GM19324 (cell line): ENCODE measurements around the gene P2RY6.

ENCODE experiments used
- ATAC-seq: cut with Tn5 transposase; IDR thresholded peaks from one replicate; pipeline ENCODE4 v1.9.1; 2021; ENCODE audit warnings: mild to moderate bottlenecking, moderate library complexity; ENCODE audit not compliant: unreplicated experiment, low FRiP score

Gene P2RY6

DNA sequence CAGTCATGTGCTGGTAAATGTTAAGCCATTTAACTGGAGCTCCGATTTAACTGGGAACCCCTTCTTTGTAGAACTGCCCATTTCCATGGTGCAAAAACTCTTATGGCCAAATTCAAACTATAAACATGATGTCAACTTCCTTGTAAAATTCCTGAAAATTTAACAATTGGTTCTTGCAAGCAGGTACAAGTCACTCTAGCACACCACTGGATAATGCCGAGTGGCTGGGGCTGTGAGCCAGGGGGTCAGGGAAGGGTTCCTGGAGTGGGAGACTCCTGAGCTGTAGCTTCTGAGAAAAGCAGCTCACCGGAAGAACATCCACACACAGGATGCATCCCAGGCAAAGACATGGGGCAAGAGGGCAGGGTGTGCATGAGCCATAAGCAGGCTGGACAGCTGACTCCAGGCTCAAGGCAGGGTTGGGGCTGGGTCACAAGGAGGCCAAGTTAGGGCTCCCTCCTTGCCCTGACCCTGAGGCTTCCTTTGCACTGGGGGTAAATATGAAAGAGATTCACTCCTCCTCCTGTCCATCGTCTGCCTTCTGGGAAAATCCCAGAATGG is 35.9 kb upstream of the P2RY6 start:
- ATAC-seq, result no peak

- ATAC-seq, result no peak
These were observed 35.3 kb upstream of the P2RY6 start for GRCh38 chr11:73236854-73237253.

- ATAC-seq, result no peak
These were observed 34.5 kb upstream of the P2RY6 start for GRCh38 chr11:73237471-73238290.

GRCh38 chr11:73239111-73239521 is 33.0 kb upstream of the P2RY6 start:
- no peak for ATAC-seq

DNA sequence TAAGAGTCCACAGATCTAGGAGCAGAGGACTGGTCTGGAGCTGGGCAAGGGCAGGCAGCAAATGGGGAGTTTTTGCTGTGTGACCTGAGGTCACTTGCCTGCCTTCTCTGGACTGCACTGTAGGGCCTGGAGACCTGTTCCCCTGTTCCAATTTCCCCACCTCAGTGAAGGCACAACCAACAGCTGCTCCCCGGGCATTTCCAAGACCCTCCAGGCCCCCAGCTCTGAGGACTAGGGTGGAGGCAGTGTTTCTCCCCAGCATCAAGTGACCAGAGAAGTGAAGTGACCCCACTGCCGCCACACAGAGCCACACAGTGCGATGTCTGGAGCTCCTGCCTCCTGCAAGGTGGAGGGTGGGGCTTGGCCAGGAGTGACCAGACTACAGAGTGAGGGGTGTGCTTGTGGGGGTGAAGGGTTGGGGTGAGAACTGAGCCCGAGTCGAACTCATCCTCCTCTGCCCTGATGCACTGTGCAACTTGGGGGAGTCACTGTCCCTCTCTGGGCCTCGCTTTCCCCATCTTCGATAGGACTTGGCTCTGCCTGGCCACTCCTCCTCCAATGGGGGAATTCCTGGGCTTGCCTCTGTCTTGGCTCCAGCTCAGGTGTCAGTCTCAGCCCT is 32.5 kb upstream of the P2RY6 start:
- ATAC-seq, result no peak

DNA sequence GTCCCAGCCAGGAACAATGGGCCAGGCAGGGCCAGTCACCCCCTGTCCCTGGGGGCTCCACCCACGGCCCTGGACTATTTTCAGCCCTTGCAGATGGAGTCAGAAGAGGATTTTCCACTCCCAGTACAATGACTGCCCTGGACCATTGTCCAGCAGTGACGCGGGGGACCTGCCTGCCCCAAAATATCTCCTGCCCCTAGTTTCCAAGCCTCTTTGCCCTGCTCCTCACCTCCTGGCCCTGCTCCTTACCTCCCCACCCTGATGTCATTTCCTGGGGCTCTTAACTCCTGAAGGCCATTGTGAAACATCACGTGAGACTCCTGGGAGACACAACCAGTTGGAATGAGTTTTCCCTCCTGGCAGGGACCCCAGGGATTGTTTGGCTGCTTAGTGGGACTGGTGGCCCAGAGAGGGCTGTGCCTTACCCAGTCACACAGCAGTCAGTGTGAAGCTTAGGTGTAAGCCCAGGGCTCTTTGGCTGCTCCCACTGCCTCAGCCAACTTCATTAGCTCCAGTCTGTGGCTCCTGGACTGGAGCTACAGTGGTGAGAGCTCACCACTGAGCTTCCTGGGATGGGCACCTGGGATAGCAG is 31.9 kb upstream of the P2RY6 start:
- no peak for ATAC-seq

DNA sequence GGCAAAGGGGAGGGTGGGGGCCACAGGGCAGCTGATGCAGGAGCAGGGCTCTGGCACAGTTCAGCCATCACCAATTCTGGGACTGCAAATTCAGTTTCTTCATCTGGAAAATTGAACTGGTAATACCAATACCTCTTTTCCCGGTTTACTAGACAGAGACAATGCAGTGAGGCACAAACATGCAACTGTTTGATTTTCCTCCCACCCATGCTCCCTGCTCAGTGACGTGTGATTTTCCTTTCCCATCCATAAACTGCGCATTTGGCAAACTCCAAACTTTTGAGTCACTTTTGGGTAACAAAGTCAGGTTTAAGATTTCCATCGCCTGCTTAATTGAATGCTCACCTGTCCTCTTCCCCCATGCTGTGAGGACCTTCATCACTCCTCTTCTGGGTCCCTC is 30.8 kb upstream of the P2RY6 start:
- ATAC-seq, result no peak

DNA sequence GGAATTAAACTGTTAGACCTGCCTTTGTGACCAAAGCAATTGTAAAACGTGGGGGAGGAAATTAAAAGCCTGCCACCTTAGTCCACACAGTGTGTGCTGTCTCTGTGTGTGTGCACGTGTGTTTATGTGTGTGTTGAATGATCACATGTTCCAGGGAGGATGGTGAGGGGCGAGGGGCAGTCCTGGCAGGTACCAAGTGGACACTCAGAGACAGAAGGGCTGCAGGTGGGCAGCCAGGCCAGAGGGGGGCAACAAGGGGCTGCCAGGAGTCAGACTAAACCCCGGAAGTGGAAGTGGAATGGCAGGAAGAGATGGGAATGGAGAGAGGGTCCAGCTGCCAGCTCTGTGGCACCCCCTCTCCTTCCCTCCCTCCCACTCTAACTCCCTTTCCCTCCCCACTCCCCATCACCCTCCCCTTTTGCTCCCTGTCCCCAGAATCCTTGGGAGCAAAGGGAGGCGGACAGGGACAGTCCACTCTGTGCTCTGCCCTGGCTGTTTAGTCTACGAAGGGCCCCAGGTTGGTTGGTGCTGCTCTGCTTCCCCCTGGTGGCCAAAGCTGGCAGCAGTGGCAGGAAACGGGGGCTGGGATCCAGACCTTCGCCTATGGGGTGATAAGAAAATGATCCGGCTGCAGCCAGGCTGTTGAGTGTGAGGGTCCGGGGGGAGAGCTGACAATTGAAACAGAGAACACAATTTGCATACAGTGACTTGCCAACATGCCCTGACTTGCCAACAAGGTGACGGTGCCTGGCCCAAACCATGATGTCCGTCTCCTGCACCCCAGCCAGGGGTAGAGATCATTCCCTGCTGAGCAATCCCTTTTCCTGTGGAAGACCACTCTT is 29.7 kb upstream of the P2RY6 start:
- ATAC-seq, result no peak

DNA sequence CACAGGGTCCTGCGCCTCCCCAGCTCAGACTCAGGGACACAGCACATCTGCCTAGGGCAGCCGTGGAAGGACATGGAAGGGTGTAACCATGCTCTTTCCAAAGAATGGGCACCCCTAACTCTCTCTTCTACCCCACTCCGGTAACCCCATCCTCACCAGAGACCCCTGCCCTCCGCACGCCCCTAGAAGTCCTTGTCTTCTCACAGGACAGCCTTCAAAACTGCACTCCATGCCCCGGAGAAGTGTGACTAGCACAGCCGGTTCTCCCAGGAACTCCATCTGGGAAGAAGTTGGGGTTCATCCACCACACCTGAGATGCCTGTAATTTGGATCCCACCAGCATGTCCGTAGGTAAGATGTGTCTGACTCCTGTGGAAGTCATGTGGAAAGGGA is 29.0 kb upstream of the P2RY6 start:
- ATAC-seq, result no peak

- no peak for ATAC-seq
These were observed 27.4 kb upstream of the P2RY6 start for GRCh38 chr11:73244589-73245240.

DNA sequence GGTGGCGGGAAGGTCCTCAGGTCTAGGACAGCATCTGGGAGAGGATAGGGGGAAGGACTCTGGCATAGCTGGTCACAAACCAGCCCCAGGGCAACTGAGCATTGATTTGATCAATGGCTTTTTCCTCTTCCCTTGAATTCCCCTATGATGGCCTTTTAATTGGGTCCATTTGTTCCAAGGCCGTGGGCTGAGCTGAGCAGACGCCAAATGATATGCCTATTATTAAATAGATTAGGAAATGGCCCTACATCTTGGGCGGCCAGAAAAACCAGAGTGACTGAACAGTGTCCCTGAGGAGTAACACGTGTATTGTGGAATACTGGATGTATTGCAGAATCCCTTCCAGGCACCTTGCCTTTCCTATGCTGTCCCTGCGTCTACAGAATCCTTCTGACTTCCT is 26.7 kb upstream of the P2RY6 start:
- no peak for ATAC-seq

DNA sequence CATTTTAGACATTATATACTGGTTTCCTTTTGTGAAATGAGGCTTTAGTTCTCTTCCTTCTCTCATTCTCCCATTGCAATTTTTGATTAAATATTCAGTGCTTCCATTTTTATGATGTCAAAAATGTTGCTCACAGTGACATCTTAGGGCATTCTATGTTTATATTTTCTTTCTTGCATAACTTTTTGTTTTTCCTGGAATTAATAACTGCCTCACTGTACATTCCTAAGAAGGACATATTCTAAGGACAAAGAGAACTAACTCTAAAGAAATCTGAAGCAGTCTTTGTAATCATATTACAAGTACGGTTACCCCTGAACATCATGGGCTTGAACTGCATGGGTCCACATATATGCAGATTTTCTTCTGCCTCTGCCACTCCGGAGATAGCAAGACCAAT is 25.8 kb upstream of the P2RY6 start:
- no peak for ATAC-seq

- ATAC-seq, result no peak
These were observed 23.5 kb upstream of the P2RY6 start for GRCh38 chr11:73248526-73249185.

GRCh38 chr11:73249304-73249703 is 22.8 kb upstream of the P2RY6 start:
- ATAC-seq, result no peak

DNA sequence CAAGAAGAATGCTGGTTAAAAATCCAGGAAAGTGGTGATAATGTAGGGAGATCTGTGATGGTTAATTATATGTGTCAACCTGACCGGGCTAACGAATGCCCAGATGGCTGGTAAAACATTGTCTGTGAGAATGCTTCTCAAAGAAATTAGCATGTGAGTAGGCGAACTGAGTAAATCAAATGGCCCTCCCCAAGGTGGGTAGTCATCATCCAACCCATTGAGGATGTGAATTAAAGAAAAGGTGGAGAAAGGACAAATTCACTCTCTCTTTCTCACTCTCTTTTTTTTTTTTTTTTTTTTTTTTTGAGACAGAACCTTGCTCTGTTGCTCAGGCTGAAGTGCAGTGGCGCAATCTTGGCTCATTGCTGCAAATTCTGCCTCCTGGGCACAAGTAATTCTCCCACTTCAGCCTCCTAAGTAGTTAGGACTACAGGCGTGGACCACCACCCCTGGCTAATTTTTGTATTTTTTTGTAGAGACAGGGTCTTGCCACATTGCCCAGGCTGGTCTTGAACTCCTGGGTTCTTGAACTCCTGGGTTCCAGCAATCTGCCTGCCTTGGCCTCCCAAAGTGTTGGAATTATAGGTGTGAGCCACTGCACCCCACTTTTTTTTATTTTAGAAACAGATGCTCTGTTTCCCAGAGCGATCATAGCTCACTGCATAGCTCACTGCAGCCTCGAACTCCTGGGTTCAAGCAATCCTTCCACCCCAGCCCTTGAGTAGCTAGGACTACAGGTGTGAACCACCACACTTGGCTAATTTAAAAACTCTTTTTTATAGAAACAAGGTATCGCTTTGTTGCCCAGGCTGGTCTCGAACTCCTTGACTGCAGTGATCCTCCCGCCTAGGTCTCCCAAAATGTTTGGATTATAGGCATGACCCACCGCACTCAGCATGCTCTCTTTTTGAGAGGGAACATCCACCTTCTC is 22.0 kb upstream of the P2RY6 start:
- no peak for ATAC-seq

- no peak for ATAC-seq
These were observed 19.5 kb upstream of the P2RY6 start for GRCh38 chr11:73252577-73253191.

GRCh38 chr11:73257342-73258103 is 14.6 kb upstream of the P2RY6 start:
- no peak for ATAC-seq
